Activated CD8-positive, alpha-beta memory T cell treated with anti-CD3 and anti-CD28 coated beads, Interleukin-2, amount 10 ng/mL, durations not matched to agents 7 days and 5 days (primary cell): Measurements from ENCODE around the gene IGFBPL1. TPM values are rescaled to one million over a fixed set of nuclear protein-coding genes. Genes with fewer than 3 reads are reported as not detected.
"Not testable (repeated sequence)": the region's sequence is repeated elsewhere in the genome, so short reads cannot be mapped to it uniquely, and the experiment has no call there.

Source experiments
- ATAC-seq: fragments of 150-1000 bp; cut with Tn5 transposase; one replicate; pipeline ENCODE4 v1.10.0; 2021; ENCODE audit warnings: moderate library complexity
- CTCF ChIA-PET: fragments of 350-600 bp; sonication (Branson Sonifier 250); formaldehyde crosslinking; loops from one replicate; lab custom pipeline; 2021; ENCODE audit warnings: antibody characterized with exemption; lab: Charles Lee
- DNase-seq: peaks from one replicate; pipeline ENCODE4 v3.0.0-alpha.2; 2020
- H3K27ac Mint-ChIP-seq: one replicate; pipeline ENCODE4 v1.8.0; 2021; ENCODE audit warnings: mild to moderate bottlenecking, mixed read lengths
- H3K27me3 Mint-ChIP-seq: one replicate; pipeline ENCODE4 v1.8.0; 2021; ENCODE audit warnings: mixed read lengths
- H3K36me3 Mint-ChIP-seq: one replicate; pipeline ENCODE4 v1.8.0; 2021; ENCODE audit warnings: mild to moderate bottlenecking, mixed read lengths
- H3K4me1 Mint-ChIP-seq: one replicate; pipeline ENCODE4 v1.8.0; 2021; ENCODE audit warnings: mixed read lengths
- H3K4me3 Mint-ChIP-seq: one replicate; pipeline ENCODE4 v1.8.0; 2021; ENCODE audit warnings: mild to moderate bottlenecking, moderate library complexity, mixed read lengths
- H3K9me3 Mint-ChIP-seq: one replicate; pipeline ENCODE4 v1.8.0; 2022; ENCODE audit warnings: low read depth, mixed read lengths
- total RNA-seq, 2 experiments: library from RNA; stranded (reverse); gene quantifications; one replicate each; pipeline ENCODE4 v1.2.3, GENCODE V29; 2021

The IGFBPL1 gene
- total RNA-seq, 2 experiments from 2014 or later, result not detected

- Mint-ChIP-seq H3K9me3 (peaks cover 4% of the 10 kb centered on the region), H3K4me3 (no peak overlapping the region), H3K4me1 (no peaks in the 10 kb centered on the region), H3K36me3 (no peaks in the 10 kb centered on the region), H3K27ac (no peak overlapping the region), H3K27me3 (peaks cover 27% of the 10 kb centered on the region)
- no peak for ATAC-seq
- no peak for DNase-seq
- CTCF ChIA-PET, result no interaction called here
These were observed 36.5 kb downstream of the IGFBPL1 start for GRCh38 chr9:38387751-38388150.

GRCh38 chr9:38387066-38387465 lies 37.2 kb downstream of the IGFBPL1 start:
- no peak for ATAC-seq
- Mint-ChIP-seq H3K9me3 (peaks cover 4% of the 10 kb centered on the region), H3K36me3 (no peaks in the 10 kb centered on the region), H3K4me1 (no peaks in the 10 kb centered on the region), H3K27me3 (peaks cover 27% of the 10 kb centered on the region), H3K27ac (no peak overlapping the region), H3K4me3 (no peak overlapping the region)
- CTCF ChIA-PET, result no interaction called here
- DNase-seq, result no peak

DNA sequence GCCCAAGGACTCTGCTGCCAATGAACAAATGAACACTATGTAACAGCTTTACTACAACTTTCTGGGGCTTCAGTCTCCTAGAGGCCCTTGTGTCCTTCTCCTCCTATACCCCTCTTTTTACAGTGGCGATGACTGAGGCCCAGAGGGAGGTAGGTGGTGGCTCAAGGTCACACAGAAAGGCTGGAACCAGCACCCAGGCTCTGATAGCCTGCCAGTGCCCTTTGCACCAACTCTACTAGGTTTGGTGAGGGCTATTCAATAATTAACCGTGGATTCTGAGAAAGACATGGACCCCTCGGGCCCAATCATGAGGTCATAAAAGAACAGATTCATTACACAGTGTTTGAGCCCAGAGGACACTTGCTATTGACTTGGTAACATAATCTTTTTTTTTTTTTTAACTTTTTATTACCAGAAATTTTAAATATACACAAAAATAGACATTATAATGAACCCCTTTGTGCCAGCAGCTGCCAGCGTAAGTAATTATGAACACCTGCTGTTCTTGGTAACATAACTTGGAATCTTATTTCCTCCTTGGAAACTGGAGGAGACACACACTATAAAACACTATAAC lies 37.8 kb downstream of the IGFBPL1 start:
- Mint-ChIP-seq H3K27me3 (peaks cover 24% of the 10 kb centered on the region), H3K4me3 (no peak overlapping the region), H3K36me3 (no peaks in the 10 kb centered on the region), H3K9me3 (peaks cover 4% of the 10 kb centered on the region), H3K4me1 (no peaks in the 10 kb centered on the region), H3K27ac (no peak overlapping the region)
- ATAC-seq (no peak), DNase-seq (no peak)
- CTCF ChIA-PET, result no interaction called here

GRCh38 chr9:38385896-38386295 lies 38.4 kb downstream of the IGFBPL1 start:
- no peak for ATAC-seq
- CTCF ChIA-PET, result no interaction called here
- Mint-ChIP-seq H3K4me1 (no peaks in the 10 kb centered on the region), H3K36me3 (no peaks in the 10 kb centered on the region), H3K27me3 (peaks cover 19% of the 10 kb centered on the region), H3K27ac (no peak overlapping the region), H3K4me3 (no peak overlapping the region), H3K9me3 (peaks cover 4% of the 10 kb centered on the region)
- DNase-seq, result no peak

- ATAC-seq (no peak), DNase-seq (no peak)
- Mint-ChIP-seq H3K9me3 (peaks cover 4% of the 10 kb centered on the region), H3K36me3 (no peaks in the 10 kb centered on the region), H3K4me1 (no peaks in the 10 kb centered on the region), H3K27me3 (peaks cover 14% of the 10 kb centered on the region), H3K27ac (no peak overlapping the region), H3K4me3 (no peak overlapping the region)
- CTCF ChIA-PET, result no interaction called here
These were observed 39.0 kb downstream of the IGFBPL1 start for GRCh38 chr9:38384990-38385848.

DNA sequence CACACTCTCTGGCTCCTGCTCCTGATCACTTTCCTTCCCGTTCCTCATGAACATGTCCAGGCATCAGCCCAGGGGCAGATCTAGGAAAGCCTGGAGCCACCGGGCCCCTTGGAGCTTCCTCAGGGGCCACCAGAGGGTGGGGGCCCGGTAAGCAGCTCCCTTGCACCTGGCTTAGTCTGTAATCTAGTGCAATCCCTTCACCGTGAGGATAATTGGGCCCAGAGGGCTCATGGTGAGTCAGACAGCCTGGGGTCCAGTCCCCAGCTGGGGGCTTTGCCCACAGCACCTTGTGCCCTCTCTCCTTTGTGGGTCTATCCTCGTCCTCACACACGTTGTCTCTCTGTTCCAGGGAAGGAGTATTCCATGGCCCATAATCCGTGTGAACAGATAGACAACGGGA lies 42.1 kb downstream of the IGFBPL1 start:
- Mint-ChIP-seq H3K27ac (no peak overlapping the region), H3K27me3 (peaks cover 7% of the 10 kb centered on the region), H3K4me3 (no peak overlapping the region), H3K9me3 (peaks cover 4% of the 10 kb centered on the region), H3K36me3 (no peaks in the 10 kb centered on the region), H3K4me1 (no peaks in the 10 kb centered on the region)
- DNase-seq, result no peak
- CTCF ChIA-PET, result no interaction called here
- ATAC-seq, result no peak

- no peaks in the 10 kb centered on the region for H3K4me1 Mint-ChIP-seq
- no peaks in the 10 kb centered on the region for H3K36me3 Mint-ChIP-seq
- no peak overlapping the region for H3K4me3 Mint-ChIP-seq
- CTCF ChIA-PET, result no interaction called here
- H3K27me3 Mint-ChIP-seq, result peaks cover 7% of the 10 kb centered on the region
- peaks cover 4% of the 10 kb centered on the region for H3K9me3 Mint-ChIP-seq
- no peak for DNase-seq
- no peak for ATAC-seq
- no peak overlapping the region for H3K27ac Mint-ChIP-seq
These were observed 43.3 kb downstream of the IGFBPL1 start for GRCh38 chr9:38380872-38381534.

DNA sequence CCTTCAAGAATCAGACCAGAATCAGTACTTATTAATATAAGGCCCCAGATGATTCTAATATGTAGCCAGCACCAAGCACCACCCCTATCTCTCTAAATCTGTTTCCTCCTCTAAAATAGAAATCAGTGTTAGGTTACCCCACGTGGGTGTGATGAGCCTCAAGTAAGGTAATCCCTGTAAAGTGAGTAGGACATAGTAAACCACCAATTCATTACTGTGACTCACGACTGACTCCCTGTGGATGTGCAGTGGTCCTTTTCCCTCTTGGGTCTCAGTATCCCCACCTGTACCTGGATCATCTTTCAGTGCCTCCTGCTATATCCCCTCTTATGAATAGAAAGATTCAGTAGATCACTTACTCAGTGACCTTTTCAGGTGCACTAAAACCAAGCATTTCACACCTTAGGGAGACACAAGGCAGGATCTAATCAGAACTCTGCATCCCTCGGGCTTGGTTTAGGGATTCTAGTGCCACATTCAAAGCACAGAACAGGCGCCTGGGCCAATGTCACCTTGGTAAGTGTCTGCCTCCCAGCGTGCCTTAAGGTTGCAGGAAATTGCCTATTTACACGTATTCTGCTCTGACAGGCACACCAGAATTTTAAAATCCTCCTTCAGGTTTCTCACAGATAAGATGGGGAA lies 43.9 kb downstream of the IGFBPL1 start:
- Mint-ChIP-seq H3K27ac (no peak overlapping the region), H3K4me1 (no peaks in the 10 kb centered on the region), H3K27me3 (peaks cover 7% of the 10 kb centered on the region), H3K36me3 (no peaks in the 10 kb centered on the region), H3K4me3 (no peak overlapping the region), H3K9me3 (peaks cover 4% of the 10 kb centered on the region)
- DNase-seq (no peak), ATAC-seq (no peak)
- CTCF ChIA-PET, result no interaction called here

- ATAC-seq, DNase-seq, H3K9me3 Mint-ChIP-seq, H3K27me3 Mint-ChIP-seq, H3K27ac Mint-ChIP-seq, H3K4me1 Mint-ChIP-seq, H3K36me3 Mint-ChIP-seq, H3K4me3 Mint-ChIP-seq: not testable (repeated sequence)
- CTCF ChIA-PET, result interaction anchor here (0.6 kb wide), 1 partner anchor 462 kb away, joined by 3 read pairs; no protein-coding TSS in a partner anchor
These were observed 46.7 kb downstream of the IGFBPL1 start for GRCh38 chr9:38377336-38378083.

DNA sequence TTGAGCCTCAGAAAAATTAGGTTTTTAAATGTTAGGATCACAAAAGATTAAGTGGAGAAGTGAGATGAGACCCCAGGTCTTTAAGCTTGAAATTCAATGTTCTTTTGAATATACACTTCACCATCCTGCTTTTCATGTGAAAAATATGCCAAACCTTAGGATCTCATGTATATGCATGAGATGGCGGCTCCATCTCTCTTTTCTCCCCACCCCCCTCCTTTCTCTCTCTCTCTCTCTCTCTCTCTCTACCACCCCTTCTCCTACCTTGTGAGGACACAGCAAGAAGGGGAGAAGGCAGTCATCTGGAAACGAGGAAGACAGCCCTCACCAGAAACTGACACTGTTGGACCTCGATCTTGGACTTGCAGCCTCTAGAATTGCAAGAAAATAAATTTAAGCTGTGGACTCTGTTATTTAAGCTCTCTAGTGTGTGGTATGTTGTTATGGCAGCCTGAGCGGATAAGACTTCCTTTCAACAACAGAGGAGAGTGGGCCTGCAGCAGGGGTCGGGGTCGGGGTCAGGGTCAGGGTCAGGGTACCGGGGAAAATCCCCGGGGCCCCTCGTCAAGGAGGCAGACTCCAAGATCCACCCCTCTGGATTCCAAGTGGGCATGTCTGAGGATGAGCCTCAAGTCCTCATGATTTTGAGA lies 48.1 kb downstream of the IGFBPL1 start:
- Mint-ChIP-seq H3K4me3 (no peak overlapping the region), H3K36me3 (no peaks in the 10 kb centered on the region), H3K27ac (no peak overlapping the region), H3K4me1 (no peaks in the 10 kb centered on the region), H3K27me3 (peaks cover 8% of the 10 kb centered on the region), H3K9me3 (no peaks in the 10 kb centered on the region)
- DNase-seq (no peak), ATAC-seq (no peak)
- CTCF ChIA-PET, result no interaction called here

DNA sequence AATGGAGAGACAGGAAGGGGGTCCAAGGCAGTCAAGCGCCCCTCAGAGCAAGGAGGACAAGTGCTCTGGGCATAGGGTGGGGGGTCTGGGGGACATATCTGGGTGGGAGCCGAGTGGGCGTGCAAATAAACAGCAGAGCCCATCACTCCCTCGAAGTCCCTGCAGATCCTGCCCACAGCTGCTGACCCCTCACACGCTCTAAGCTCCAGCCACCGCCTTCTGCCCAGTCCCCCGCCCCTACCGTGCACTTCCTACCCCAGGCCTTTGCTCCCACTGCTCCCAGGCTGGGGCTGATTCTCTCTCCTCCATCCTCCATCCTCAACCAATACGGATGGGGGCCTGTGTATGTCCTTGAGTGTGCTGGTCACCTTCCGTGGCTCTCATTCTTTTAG lies 48.7 kb downstream of the IGFBPL1 start:
- H3K27ac Mint-ChIP-seq, result no peak overlapping the region
- DNase-seq (no peak), ATAC-seq (no peak)
- H3K9me3 Mint-ChIP-seq, result no peaks in the 10 kb centered on the region
- peaks cover 8% of the 10 kb centered on the region for H3K27me3 Mint-ChIP-seq
- CTCF ChIA-PET, result interaction anchor here (0.7 kb wide), 1 partner anchor 57 kb away, joined by 3 read pairs; no protein-coding TSS in a partner anchor
- H3K4me1 Mint-ChIP-seq, result no peaks in the 10 kb centered on the region
- no peak overlapping the region for H3K4me3 Mint-ChIP-seq
- H3K36me3 Mint-ChIP-seq, result no peaks in the 10 kb centered on the region

DNA sequence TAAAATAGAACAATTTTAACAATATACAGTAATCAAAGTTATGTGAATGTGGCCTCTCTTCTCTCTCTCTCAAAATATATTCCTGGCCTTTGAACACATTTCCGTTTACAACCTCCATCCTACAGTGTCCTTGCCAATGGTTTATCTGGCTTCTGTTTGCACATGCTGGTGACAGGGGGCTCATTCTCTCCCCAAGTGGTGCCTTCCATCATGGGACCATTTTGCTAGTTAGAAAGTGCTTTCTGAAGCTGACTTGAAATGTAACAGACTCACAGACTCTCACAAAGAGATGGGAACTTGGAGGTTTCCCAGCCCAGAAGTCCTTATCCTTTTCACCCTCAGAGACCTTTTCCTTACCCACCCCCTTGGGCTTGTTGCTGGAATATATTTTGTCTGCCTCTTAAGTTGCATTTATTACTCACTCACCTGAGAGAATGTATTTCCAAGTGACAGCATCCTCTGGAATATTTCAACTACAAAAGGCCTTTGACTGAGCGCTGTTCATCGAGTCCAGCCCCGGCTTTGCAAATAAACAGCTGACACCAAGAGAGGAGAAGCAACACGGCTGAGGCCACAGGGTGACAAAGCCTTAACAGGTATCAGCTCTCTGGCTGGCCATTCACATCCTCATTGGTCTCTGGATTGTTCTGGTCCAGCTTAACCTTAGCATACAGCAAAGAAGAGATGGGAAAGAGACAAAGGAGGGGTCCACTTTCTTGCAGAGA lies 49.2 kb downstream of the IGFBPL1 start:
- Mint-ChIP-seq H3K27ac (no peak overlapping the region), H3K36me3 (no peaks in the 10 kb centered on the region), H3K4me1 (no peaks in the 10 kb centered on the region), H3K4me3 (no peak overlapping the region), H3K27me3 (peaks cover 8% of the 10 kb centered on the region), H3K9me3 (no peaks in the 10 kb centered on the region)
- ATAC-seq (no peak), DNase-seq (no peak)
- CTCF ChIA-PET, result interaction anchor here (0.7 kb wide), 1 partner anchor 57 kb away, joined by 3 read pairs; no protein-coding TSS in a partner anchor
